Endothelial cell of umbilical vein (primary cell): ENCODE results near the gene KCNMA1. TPM values are rescaled to one million over a fixed set of nuclear protein-coding genes. Genes with fewer than 3 reads are reported as not detected.

Experiments used
- BruUV-seq: library from RNA; stranded (reverse); fragments of 400-500 nt; replicated peaks from 2 replicates; lab custom pipeline; 2021; lab: Mats Ljungman, UMichigan
- CTCF ChIA-PET: fragments of 300-600, 350-600 bp; sonication (Branson Sonifier 250); formaldehyde crosslinking; loops from one replicate; lab custom pipeline; 2021; ENCODE audit warnings: antibody characterized with exemption, inconsistent platforms; lab: Charles Lee
- POLR2A ChIA-PET: fragments of 300-600, 350-600 bp; sonication (Branson Sonifier 250); formaldehyde crosslinking; loops from one replicate; lab custom pipeline; 2021; ENCODE audit warnings: antibody characterized with exemption, inconsistent platforms; lab: Charles Lee
- DNase-seq: peaks from one replicate; pipeline ENCODE4 v3.0.0-alpha.2; 2011; ENCODE audit warnings: low read depth, low spot score
- FAIRE-seq: peaks from 2 replicates; lab custom pipeline; 2011; peaks lifted over from hg19 to GRCh38; lab: Jason Lieb, UNC
- H2AFZ ChIP-seq: 2 replicates; pipeline ENCODE4 v1.6.0; 2012; ENCODE audit warnings: low read depth, low read length, control low read depth, inconsistent platforms
- H3K27ac ChIP-seq: 2 replicates; pipeline ENCODE4 v1.5.1; 2011; ENCODE audit warnings: low read depth, mild to moderate bottlenecking, control low read depth, low read length, moderate library complexity; ENCODE audit not compliant: insufficient read depth
- H3K27me3 ChIP-seq, 2 experiments: 2 replicates each; pipeline versions ENCODE4 v1.6.0 to v1.6.1; 2011; ENCODE audit warnings: low read length in 2 of 2, mixed read lengths in 1 of 2; ENCODE audit not compliant: control insufficient read depth in 2 of 2, insufficient read depth in 2 of 2
- H3K36me3 ChIP-seq, 2 experiments: 2 replicates in 1 of 2; 3 replicates in 1 of 2; pipeline ENCODE4 v1.5.1; 2011; ENCODE audit warnings: low read length in 2 of 2, mild to moderate bottlenecking in 1 of 2, moderate library complexity in 1 of 2; ENCODE audit not compliant: control insufficient read depth in 2 of 2, insufficient read depth in 2 of 2; ENCODE audit errors: extremely low read depth in 1 of 2
- H3K4me1 ChIP-seq: 3 replicates; pipeline ENCODE4 v1.5.1; 2011; ENCODE audit warnings: mild to moderate bottlenecking, low read length; ENCODE audit not compliant: control insufficient read depth, insufficient read depth; ENCODE audit errors: extremely low read depth
- H3K4me2 ChIP-seq: 2 replicates; pipeline ENCODE4 v1.6.1; 2011; ENCODE audit warnings: low read length, control low read depth, mixed read lengths; ENCODE audit not compliant: insufficient read depth
- H3K4me3 ChIP-seq, 3 experiments: fragments of 200-600 bp in 1 of 3; sonication (generic), shearing (Covaris generic) in 1 of 3; replicated peaks in 1 of 3; 2 replicates each; pipeline ENCODE4 v1.5.1; 2011 to 2016; ENCODE audit warnings: control low read depth in 3 of 3, low read length in 3 of 3, mild to moderate bottlenecking in 2 of 3, inconsistent platforms in 1 of 3, low read depth in 1 of 3, moderate library complexity in 1 of 3; ENCODE audit not compliant: insufficient read depth in 1 of 3
- H3K79me2 ChIP-seq: 2 replicates; pipeline ENCODE4 v1.6.0; 2012; ENCODE audit warnings: low read length, inconsistent platforms; ENCODE audit not compliant: control insufficient read depth, insufficient read depth
- H3K9ac ChIP-seq: replicated peaks from 2 replicates; pipeline ENCODE3; 2011; ENCODE audit warnings: low read length, control low read depth; ENCODE audit not compliant: insufficient read depth; ENCODE audit errors: extremely low read depth
- H3K9me1 ChIP-seq: replicated peaks from 3 replicates; pipeline ENCODE4 v1.6.0; 2011; ENCODE audit warnings: mild to moderate bottlenecking, low read length; ENCODE audit not compliant: control insufficient read depth, insufficient read depth; ENCODE audit errors: extremely low read depth
- H3K9me3 ChIP-seq: replicated peaks from 2 replicates; pipeline ENCODE4 v1.5.1; 2012; ENCODE audit warnings: low read length, inconsistent platforms; ENCODE audit not compliant: control insufficient read depth, insufficient read depth
- H4K20me1 ChIP-seq: replicated peaks from 2 replicates; pipeline ENCODE3; 2011; ENCODE audit warnings: mild to moderate bottlenecking, low read length; ENCODE audit not compliant: control insufficient read depth, insufficient read depth; ENCODE audit errors: extremely low read depth
- CTCF ChIP-seq, 2 donors: IDR thresholded peaks; 1 replicate in 1 of 2; 2 replicates in 1 of 2; pipeline ENCODE4 v1.5.1; 2011; ENCODE audit warnings: low read length in 2 of 2, mild to moderate bottlenecking in 2 of 2, moderate library complexity in 2 of 2, control low read depth in 1 of 2, inconsistent platforms in 1 of 2, low read depth in 1 of 2; ENCODE audit not compliant: insufficient read depth in 1 of 2; ENCODE audit errors: extremely low read depth in 1 of 2
- EZH2 ChIP-seq: IDR thresholded peaks from 2 replicates; pipeline ENCODE4 v1.6.1; 2012; ENCODE audit warnings: borderline replicate concordance, low read depth, mild to moderate bottlenecking, moderate library complexity, low read length, inconsistent platforms; ENCODE audit not compliant: severe bottlenecking
- FOS ChIP-seq: IDR thresholded peaks from 2 replicates; pipeline ENCODE4 v1.6.1; 2011; ENCODE audit warnings: mild to moderate bottlenecking, low read length, moderate library complexity, borderline replicate concordance; ENCODE audit not compliant: insufficient read depth
- GATA2 ChIP-seq: IDR thresholded peaks from 2 replicates; pipeline ENCODE4 v1.7.0; 2011; ENCODE audit warnings: low read depth, mild to moderate bottlenecking, moderate library complexity, mixed read lengths, low read length; ENCODE audit not compliant: insufficient read length, insufficient read depth
- JUN ChIP-seq: IDR thresholded peaks from 2 replicates; pipeline ENCODE4 v1.6.1; 2011; ENCODE audit warnings: borderline replicate concordance, low read depth; ENCODE audit not compliant: insufficient read length, insufficient read depth
- MAX ChIP-seq: IDR thresholded peaks from 2 replicates; pipeline ENCODE4 v1.6.1; 2011; ENCODE audit not compliant: insufficient read depth, insufficient read length
- MYC ChIP-seq: IDR thresholded peaks from one replicate; pipeline ENCODE4 v1.6.1; 2011; ENCODE audit warnings: mild to moderate bottlenecking, low read depth, low read length
- POLR2A ChIP-seq: IDR thresholded peaks from 2 replicates; pipeline ENCODE4 v1.6.1; 2012; ENCODE audit warnings: low read depth, mild to moderate bottlenecking, control low read depth, low read length
- POLR2AphosphoS5 ChIP-seq: IDR thresholded peaks from 2 replicates; pipeline ENCODE4 v1.6.1; 2012; ENCODE audit warnings: low read depth, mild to moderate bottlenecking, control low read depth, low read length, moderate library complexity; ENCODE audit not compliant: insufficient read depth
- dilution Hi-C: fragments of 300-500 bp; cut with MboI; formaldehyde crosslinking; loops from one replicate; pipeline ENCODE4 v1.15.0; 2019; ENCODE audit warnings: low sequenced_read_pairs; ENCODE audit not compliant: extremely low pct_ligation_motif_present
- intact Hi-C: fragments of 100-400 bp; cut with micrococcal nuclease; formaldehyde crosslinking; loops from one replicate; pipeline ENCODE4 v1.10.0; 2022
- polyA plus RNA-seq, 4 experiments: library from polyadenylated mRNA; depleted of rRNA in 3 of 4; stranded (reverse) in 3 of 4; unstranded in 1 of 4; fragments of >200 nt; gene quantifications; 2 replicates each; pipeline versions ENCODE4 v1.2.1 to v1.2.3, GENCODE V29; 2011 to 2012; ENCODE audit warnings: missing spikeins in 1 of 4
- total RNA-seq: library from RNA; stranded (reverse); gene quantifications from 2 replicates; pipeline ENCODE4 v1.2.3, GENCODE V29; 2021

The KCNMA1 gene
- total and polyA plus RNA-seq, 2 donors (not counting 3 experiments of a cell fraction or from before 2014, with no cell fraction given) = 0.10 to 0.82 TPM

GRCh38 chr10:77253147-77253545 is 384.5 kb downstream of the KCNMA1 start:
- dilution Hi-C loops = no loop called here
- intact Hi-C loops = loop anchor here (5.0 kb wide), 2 partner anchors 139 to 239 kb away; no protein-coding TSS in a partner anchor
- Histone ChIP-seq H3K79me2 (no peaks in the 10 kb centered on the region), H3K9me1 (no peaks in the 10 kb centered on the region), H3K4me2 (no peak overlapping the region), H3K4me1 (no peaks in the 10 kb centered on the region), H3K9ac (no peak overlapping the region), H2AFZ (no peak overlapping the region), H3K9me3 (no peaks in the 10 kb centered on the region), H3K36me3 (no peaks in the 10 kb centered on the region), H3K27me3 (peaks cover 0 to 2% of the 10 kb centered on the region in 2 experiments), H3K27ac (no peak overlapping the region), H4K20me1 (no peaks in the 10 kb centered on the region), H3K4me3 (no peak overlapping the region)
- TF ChIP-seq MYC (no peak), EZH2 (no peak), JUN (no peak), POLR2A (no peak), MAX (no peak), CTCF (IDR thresholded peaks at IDR 0.05; ENCODE audit: extremely low read depth in 1 of 2, insufficient read depth in 1 of 2, low read depth in 1 of 2, low read length in 2 of 2) (no peak), FOS (no peak), POLR2AphosphoS5 (no peak), GATA2 (no peak)
- no TSS peak for BruUV-seq
- no peak for DNase-seq
- ChIA-PET CTCF (interaction anchor here (0.6 to 7.3 kb wide), 9 partner anchors 13 to 504 kb away, joined by 3 to 114 read pairs (median 3); no protein-coding TSS in a partner anchor), POLR2A (no interaction called here)
- no peak for FAIRE-seq
